Erythroblast (primary cell): ENCODE measurements around the gene BICC1.

Source experiments
- GATA1 ChIP-seq: IDR thresholded peaks from 2 replicates; pipeline ENCODE4 v1.6.1; 2011; ENCODE audit warnings: low read depth, mild to moderate bottlenecking, control low read depth, low read length, moderate library complexity
- POLR2A ChIP-seq: IDR thresholded peaks from 2 replicates; pipeline ENCODE4 v1.6.1; 2011; ENCODE audit warnings: mild to moderate bottlenecking, low read length

DNA sequence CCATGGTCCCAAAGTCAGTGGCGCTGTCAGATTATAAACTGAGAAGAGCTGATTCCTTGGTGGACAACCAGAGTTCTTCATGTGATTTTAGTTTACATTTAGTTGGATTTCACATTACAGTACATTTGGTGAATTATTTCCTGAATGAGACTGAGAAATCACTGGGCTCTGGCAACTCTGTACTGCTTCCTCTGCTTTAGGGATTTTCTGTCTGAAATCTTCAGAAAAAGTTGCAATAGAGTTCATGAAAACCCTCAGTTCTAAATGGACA, 242.6 kb downstream of the BICC1 start:
- TF ChIP-seq POLR2A, result no peak
- no peak for TF ChIP-seq GATA1
